DMS 273 (cell line): ENCODE results near the gene RAPGEF2.
"Not testable (repeated sequence)": the region's sequence is repeated elsewhere in the genome, so short reads cannot be mapped to it uniquely, and the experiment has no call there.

Experiments
- DNase-seq: peaks from one replicate; lab custom pipeline; 2025; ENCODE audit not compliant: unreplicated experiment; lab: John Stamatoyannopoulos, UW

The RAPGEF2 gene

GRCh38 chr4:159102622-159103383 is at the start of gene RAPGEF2:
RAPGEF2 (plus strand) TSS chr4:159103079; CDS start chr4:159104163, 1,084 bp downstream.
- peak; percentile 94 for DNase-seq

GRCh38 chr4:159055833-159056232 is 47.0 kb upstream of the RAPGEF2 start:
- DNase-seq, result no peak

- DNase-seq, result peak; percentile 6
Measured at GRCh38 chr4:159060161-159060560, 42.7 kb upstream of the RAPGEF2 start.

- DNase-seq, result no peak
Measured at GRCh38 chr4:159062381-159062780, 40.5 kb upstream of the RAPGEF2 start.

GRCh38 chr4:159065513-159066240 is 37.2 kb upstream of the RAPGEF2 start:
- DNase-seq, result no peak

GRCh38 chr4:159068139-159068538 is 34.7 kb upstream of the RAPGEF2 start:
- DNase-seq, result not testable (repeated sequence)

- peak; percentile 51 for DNase-seq
Measured at GRCh38 chr4:159069922-159070321, 33.0 kb upstream of the RAPGEF2 start.

GRCh38 chr4:159070742-159071141 is 32.1 kb upstream of the RAPGEF2 start:
- DNase-seq, result peak; percentile 27

- no peak for DNase-seq
Measured at GRCh38 chr4:159071178-159071968, 31.5 kb upstream of the RAPGEF2 start.

GRCh38 chr4:159071969-159072765 is 30.7 kb upstream of the RAPGEF2 start:
- no peak for DNase-seq

GRCh38 chr4:159075531-159075932 is 27.3 kb upstream of the RAPGEF2 start:
- no peak for DNase-seq

- not testable (repeated sequence) for DNase-seq
Measured at GRCh38 chr4:159077018-159077417, 25.9 kb upstream of the RAPGEF2 start.

GRCh38 chr4:159077702-159078495 is 25.0 kb upstream of the RAPGEF2 start:
- DNase-seq, result peak; percentile 66

- DNase-seq, result no peak
Measured at GRCh38 chr4:159079074-159079473, 23.8 kb upstream of the RAPGEF2 start.

- no peak for DNase-seq
Measured at GRCh38 chr4:159086606-159087005, 16.3 kb upstream of the RAPGEF2 start.

GRCh38 chr4:159090255-159090654 is 12.6 kb upstream of the RAPGEF2 start:
- DNase-seq, result no peak

GRCh38 chr4:159094156-159094555 is 8.7 kb upstream of the RAPGEF2 start:
- not testable (repeated sequence) for DNase-seq

GRCh38 chr4:159096434-159096833 is 6.4 kb upstream of the RAPGEF2 start:
- DNase-seq, result no peak

- no peak for DNase-seq
Measured at GRCh38 chr4:159097144-159097543, 5.7 kb upstream of the RAPGEF2 start.

- no peak for DNase-seq
Measured at GRCh38 chr4:159097785-159098184, 5.1 kb upstream of the RAPGEF2 start.
